Stomach (tissue), 19 donors: ENCODE data around the gene HIGD2B. TPM values are rescaled to one million over a fixed set of nuclear protein-coding genes. Genes with fewer than 3 reads are reported as not detected.

Experiments
- DNase-seq, 2 donors: peaks; one replicate each; pipeline versions ENCODE4 v3.0.0 to v3.0.0-alpha.2; 2013 to 2019
- H3K27ac ChIP-seq, 5 donors: fragments of 200-600 bp in 4 of 5; sonication (generic) in 4 of 5; one replicate each; pipeline ENCODE4 v1.5.1; 2013 to 2019; ENCODE audit warnings: mild to moderate bottlenecking in 1 of 5, moderate library complexity in 1 of 5
- H3K27me3 ChIP-seq, 3 donors: fragments of 200-600 bp; sonication (generic); one replicate each; pipeline ENCODE4 v1.5.1; 2017 to 2019; ENCODE audit warnings: mixed run types in 1 of 3
- H3K36me3 ChIP-seq, 4 donors: fragments of 200-600 bp; sonication (generic); 1 replicate in 3 of 4; 2 replicates in 1 of 4; pipeline ENCODE4 v1.5.1; 2016 to 2019
- H3K4me1 ChIP-seq, 4 donors: fragments of 200-600 bp; sonication (generic); one replicate each; pipeline ENCODE4 v1.5.1; 2016 to 2019
- H3K4me3 ChIP-seq, 4 donors: fragments of 200-600 bp; sonication (generic) in 3 of 4; one replicate each; pipeline ENCODE4 v1.5.1; 2016 to 2019; ENCODE audit warnings: mild to moderate bottlenecking in 1 of 4
- H3K9me3 ChIP-seq, 4 donors: fragments of 200-600 bp; sonication (generic); one replicate each; pipeline ENCODE4 v1.5.1; 2016 to 2019
- CTCF ChIP-seq, 7 experiments: fragments of 450-650 bp in 4 of 7; fragments of 200-600 bp in 3 of 7; sonication (generic) in 3 of 7; IDR thresholded peaks; one replicate each; pipeline ENCODE4 v1.5.1; 2016 to 2019; ENCODE audit warnings: antibody characterized with exemption in 7 of 7, control low read depth in 2 of 7, mild to moderate bottlenecking in 1 of 7
- EP300 ChIP-seq: sonication (generic); formaldehyde crosslinking; IDR thresholded peaks from one replicate; pipeline ENCODE4 v1.6.1; 2017; ENCODE audit warnings: antibody characterized with exemption
- POLR2A ChIP-seq, 4 donors: fragments of 450-650 bp; IDR thresholded peaks; one replicate each; pipeline ENCODE4 v1.6.1; 2016; ENCODE audit warnings: antibody characterized with exemption in 4 of 4, control low read depth in 2 of 4, mild to moderate bottlenecking in 1 of 4, moderate library complexity in 1 of 4
- POLR2AphosphoS5 ChIP-seq, 3 donors: sonication (generic); formaldehyde crosslinking; IDR thresholded peaks; one replicate each; pipeline ENCODE4 v1.6.1; 2016; ENCODE audit warnings: antibody characterized with exemption in 3 of 3
- WGBS, 5 donors: extraction: QIAGEN DNeasy Blood & Tissue Kit in 3 of 5; methylation state at CpG; one replicate each; pipeline versions ENCODE4 v1.1.5 to v1.1.7; 2013 to 2018; 5-methylcytosine and 5-hydroxymethylcytosine counted together
- intact Hi-C: fragments of 100-400 bp; cut with DNase I; formaldehyde crosslinking; loops from one replicate; pipeline ENCODE4 v1.15.1; 2023; ENCODE audit warnings: low total_unique reads
- long read RNA-seq, 10 donors: transcript quantifications; one replicate each; lab custom pipeline, GENCODE V29; 2026
- polyA plus RNA-seq, 3 donors: library from polyadenylated mRNA; stranded (reverse); fragments of 200-250 nt; gene quantifications; one replicate each; pipeline ENCODE4 v1.2.3, GENCODE V29; 2013
- total RNA-seq, 5 donors: library from RNA; depleted of rRNA; stranded (reverse); fragments of >200 nt; gene quantifications; one replicate each; pipeline versions ENCODE4 v1.1.0 to v1.2.3, GENCODE V29; 2014 to 2016
- donor health status: healthy with polysubstance abuse.
- donor health status: Bipolar disorder and iron deficiency.
- donor health status: healthy.

HIGD2B gene
- under 1 TPM in 1 of 5 donors, not detected in 4; 0.37 TPM for total RNA-seq
- not detected for polyA plus RNA-seq
- long read RNA-seq, donor 1 = 0 reads
- long read RNA-seq, donor 2 = 0 reads
- long read RNA-seq, donor 3 = 0 reads
- long read RNA-seq, donor 4 = 0 reads
- long read RNA-seq, donor 5 = 0 reads
- long read RNA-seq, donor 6 = 0 reads
- long read RNA-seq, donor 7 = 0 reads
- long read RNA-seq, donor 8 = 0 reads
- long read RNA-seq, donor 9 = 0 reads
- long read RNA-seq, donor 10 = 0 reads

DNA sequence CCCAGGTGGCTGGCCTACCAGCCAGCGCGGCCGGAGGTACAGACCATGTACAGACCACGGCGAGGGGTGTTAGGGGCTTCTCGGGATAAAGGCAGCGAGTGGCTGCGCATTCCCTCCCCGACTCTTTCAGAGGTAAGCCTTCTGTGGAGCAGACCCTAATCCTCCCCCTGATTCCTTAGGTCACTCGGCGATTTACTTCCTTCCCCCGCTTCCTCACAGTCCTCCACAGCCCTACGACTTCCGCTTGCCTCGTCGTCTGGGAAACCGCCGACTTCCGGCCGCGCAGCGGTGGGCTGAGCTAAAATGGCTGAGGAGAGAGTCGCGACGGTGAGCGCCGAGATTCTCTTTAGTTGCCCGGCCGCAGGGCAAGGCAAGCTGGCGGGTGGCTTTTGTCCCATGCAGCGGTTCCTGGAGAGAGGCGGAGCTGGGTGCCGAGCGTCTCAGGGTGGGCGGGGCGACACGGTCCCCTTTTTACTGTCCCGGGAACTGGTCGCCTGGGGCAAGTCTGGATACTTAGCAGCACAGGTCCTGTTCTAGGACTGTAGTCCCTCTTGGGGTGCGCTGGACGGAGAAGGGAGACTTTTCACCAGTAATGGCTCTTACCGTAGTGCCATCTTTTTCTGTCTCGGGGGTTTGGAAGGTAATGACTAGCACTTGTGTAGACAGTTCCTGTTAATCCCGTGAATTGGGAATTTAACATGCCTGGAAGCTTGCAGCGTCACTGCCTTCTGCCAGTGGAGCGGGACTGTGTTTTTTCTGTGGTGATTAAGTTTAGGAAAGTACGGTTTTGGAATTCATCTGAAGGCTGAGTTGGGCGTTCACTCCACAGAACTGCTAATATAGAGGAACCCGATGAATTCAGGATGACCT is at the start of gene HIGD2B, which contains the start of gene BBS4:
HIGD2B (minus strand) TSS at position 258 of the 870 bp plus-strand sequence. CDS start 9,808 bp downstream, outside the sequence.
BBS4 (plus strand) TSS at position 283 of the 870 bp plus-strand sequence; CDS start at position 304, 21 bp downstream.
- Histone ChIP-seq H3K36me3 (no peaks in the 10 kb centered on the region), H3K4me1 (peaks cover 8 to 22% (median 18%) of the 10 kb centered on the region in 4 donors), H3K27me3 (no peaks in the 10 kb centered on the region), H3K27ac (peak within 1 kb of the TSS; percentile 87 to 99 (median 91)), H3K4me3 (peak within 1 kb of the TSS; percentile 55 to 76 (median 73)), H3K9me3 (no peaks in the 10 kb centered on the region)
- WGBS, 5 donors = 0 to 1% (median 0%) methylated on average over 30 to 49 of the region's 49 CpGs
- peak; percentile 91 to 97 for DNase-seq
- TF ChIP-seq POLR2A (IDR thresholded peaks at IDR 0.05) = no peak
- peak; percentile 59 to 92 (median 83) for TF ChIP-seq POLR2AphosphoS5 (IDR thresholded peaks at IDR 0.05)
- intact Hi-C loops = no loop called here

DNA sequence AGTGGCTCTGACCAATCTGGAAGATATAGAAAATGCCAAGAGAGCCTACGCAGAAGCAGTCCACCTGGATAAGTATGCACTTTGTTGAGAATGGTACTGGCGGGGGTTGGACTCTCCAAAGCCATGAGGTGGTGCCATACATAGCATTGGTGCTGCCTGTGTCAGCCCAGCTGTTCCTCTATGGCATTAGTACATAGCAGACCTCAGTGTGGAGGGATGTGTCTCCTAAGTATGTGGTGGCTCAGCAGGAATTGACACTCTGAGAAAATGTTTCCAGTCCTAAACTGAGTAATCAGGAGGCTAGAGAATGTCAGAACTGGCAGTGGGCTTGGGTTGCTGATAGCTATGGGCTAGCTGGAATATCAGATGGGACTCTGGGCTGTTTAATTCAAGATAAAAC is 49.1 kb upstream of the HIGD2B start:
- Histone ChIP-seq H3K4me3 (no peak overlapping the region), H3K27me3 (no peaks in the 10 kb centered on the region), H3K36me3 (peaks cover 38 to 94% (median 90%) of the 10 kb centered on the region in 4 donors), H3K4me1 (peaks cover 0 to 10% (median 0%) of the 10 kb centered on the region in 4 donors), H3K27ac (no peak overlapping the region), H3K9me3 (no peaks in the 10 kb centered on the region)
- TF ChIP-seq POLR2AphosphoS5 (IDR thresholded peaks at IDR 0.05) = no peak
- no peak for TF ChIP-seq CTCF (IDR thresholded peaks at IDR 0.05)
- 93 to 100% (median 95%) methylated on average over 2 of the region's 2 CpGs for WGBS, 5 donors
- no peak for DNase-seq
- intact Hi-C loops = no loop called here

DNA sequence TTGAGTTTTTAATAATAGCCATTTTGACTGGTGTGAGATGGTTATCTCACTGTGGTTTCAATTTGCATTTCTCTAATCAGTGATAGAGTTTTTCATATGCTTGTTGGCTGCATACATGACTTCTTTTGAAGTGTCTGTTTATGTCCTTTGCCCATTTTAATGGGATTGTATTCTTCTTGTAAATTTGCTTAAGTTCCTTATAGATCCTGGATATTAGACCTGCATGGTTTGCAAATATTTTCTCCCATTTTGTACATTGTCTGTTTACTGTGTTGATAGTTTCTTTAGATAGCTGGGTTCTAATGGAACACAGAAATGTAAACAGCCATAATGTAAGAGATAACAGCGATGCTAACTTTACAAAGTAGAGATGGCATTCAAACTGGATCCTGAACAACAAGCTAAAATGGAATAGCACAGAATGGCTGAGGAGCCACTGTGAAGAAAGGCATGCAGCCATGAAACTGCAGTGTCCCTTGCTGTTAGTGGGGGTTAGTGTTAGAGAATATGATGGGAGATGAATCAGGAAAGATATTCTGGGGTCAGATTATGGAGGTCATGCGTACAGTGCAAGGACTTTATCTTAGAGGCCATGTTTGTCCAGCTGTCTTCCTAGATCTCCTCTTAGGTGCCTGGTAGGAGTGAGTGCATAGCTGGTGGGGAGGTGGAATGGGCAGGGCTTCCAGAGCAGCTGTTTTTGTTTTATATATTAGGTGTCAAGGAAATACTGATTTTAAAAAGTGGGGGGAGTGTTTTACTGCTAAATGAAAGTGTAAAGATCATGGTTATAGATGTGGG is 48.2 kb upstream of the HIGD2B start:
- H3K27me3 ChIP-seq = no peaks in the 10 kb centered on the region
- peaks cover 0 to 10% (median 0%) of the 10 kb centered on the region in 4 donors for H3K4me1 ChIP-seq
- intact Hi-C loops = no loop called here
- H3K27ac ChIP-seq = no peak overlapping the region
- no peaks in the 10 kb centered on the region for H3K9me3 ChIP-seq
- DNase-seq = no peak
- no peak overlapping the region for H3K4me3 ChIP-seq
- WGBS, 5 donors = 65 to 78% (median 73%) methylated on average over 2 of the region's 2 CpGs
- H3K36me3 ChIP-seq = peaks cover 38 to 92% (median 86%) of the 10 kb centered on the region in 4 donors
- TF ChIP-seq POLR2A (IDR thresholded peaks at IDR 0.05) (no peak), POLR2AphosphoS5 (IDR thresholded peaks at IDR 0.05) (no peak), EP300 (no peak), CTCF (IDR thresholded peaks at IDR 0.05) (no peak)

GRCh38 chr15:72732516-72732915 is 46.5 kb upstream of the HIGD2B start:
- 89 to 93% (median 90%) methylated on average over 4 of the region's 4 CpGs for WGBS, 5 donors
- TF ChIP-seq POLR2AphosphoS5 (IDR thresholded peaks at IDR 0.05) = no peak
- TF ChIP-seq CTCF (IDR thresholded peaks at IDR 0.05) = no peak
- TF ChIP-seq POLR2A (IDR thresholded peaks at IDR 0.05) = no peak
- no peak for TF ChIP-seq EP300

More at GRCh38 chr15:72732516-72732915, 46.5 kb upstream of the HIGD2B start:
- Histone ChIP-seq H3K36me3 (peaks cover 30 to 89% (median 79%) of the 10 kb centered on the region in 4 donors), H3K4me1 (peaks cover 0 to 9% (median 0%) of the 10 kb centered on the region in 4 donors), H3K4me3 (no peak overlapping the region), H3K27me3 (no peaks in the 10 kb centered on the region), H3K27ac (no peak overlapping the region), H3K9me3 (no peaks in the 10 kb centered on the region)
- intact Hi-C loops = no loop called here
- no peak for DNase-seq
